RWPE2 (cell line): ENCODE data around the gene DGKA.

Experiments used
- ATAC-seq: fragments of 200-7000 bp; cut with Tn5 transposase; 3 replicates; pipeline ENCODE4 v1.9.1; 2021; ENCODE audit warnings: low read depth
- DNase-seq: peaks from one replicate; pipeline ENCODE4 v3.0.0-alpha.2; 2020; ENCODE audit warnings: low spot score
- H3K27ac ChIP-seq: fragments of 450-650 bp; 2 replicates; pipeline ENCODE4 v1.5.1; 2017; ENCODE audit warnings: mild to moderate bottlenecking; ENCODE audit not compliant: poor library complexity, severe bottlenecking
- H3K27me3 ChIP-seq: fragments of 250-450 bp; sonication (Bioruptor Pico); 2 replicates; pipeline ENCODE4 v1.5.1; 2021; ENCODE audit warnings: mild to moderate bottlenecking, moderate library complexity; ENCODE audit not compliant: insufficient read depth, poor library complexity, severe bottlenecking
- H3K36me3 ChIP-seq: fragments of 250-450 bp; sonication (Bioruptor Pico); 2 replicates; pipeline ENCODE4 v1.5.1; 2020; ENCODE audit warnings: low read depth, mild to moderate bottlenecking, moderate library complexity
- H3K4me1 ChIP-seq: fragments of 250-450 bp; sonication (Bioruptor Pico); 2 replicates; pipeline ENCODE4 v1.5.1; 2021; ENCODE audit warnings: mild to moderate bottlenecking, moderate library complexity; ENCODE audit not compliant: insufficient read depth, poor library complexity, severe bottlenecking
- H3K4me3 ChIP-seq: fragments of 250-450 bp; sonication (Bioruptor Pico); 2 replicates; pipeline ENCODE4 v1.5.1; 2021; ENCODE audit warnings: mild to moderate bottlenecking, moderate library complexity; ENCODE audit not compliant: severe bottlenecking
- H3K9me3 ChIP-seq: fragments of 250-450 bp; sonication (Bioruptor Pico); 2 replicates; pipeline ENCODE4 v1.5.1; 2021; ENCODE audit warnings: mild to moderate bottlenecking, moderate library complexity; ENCODE audit not compliant: severe bottlenecking
- TF ChIP-seq, protein P1 (sequence below): fragments of 450-650 bp; IDR thresholded peaks from one replicate; pipeline ENCODE4 v1.5.1; 2017; ENCODE audit warnings: mild to moderate bottlenecking, moderate library complexity; ENCODE audit not compliant: poor library complexity, severe bottlenecking

The DGKA gene

DNA sequence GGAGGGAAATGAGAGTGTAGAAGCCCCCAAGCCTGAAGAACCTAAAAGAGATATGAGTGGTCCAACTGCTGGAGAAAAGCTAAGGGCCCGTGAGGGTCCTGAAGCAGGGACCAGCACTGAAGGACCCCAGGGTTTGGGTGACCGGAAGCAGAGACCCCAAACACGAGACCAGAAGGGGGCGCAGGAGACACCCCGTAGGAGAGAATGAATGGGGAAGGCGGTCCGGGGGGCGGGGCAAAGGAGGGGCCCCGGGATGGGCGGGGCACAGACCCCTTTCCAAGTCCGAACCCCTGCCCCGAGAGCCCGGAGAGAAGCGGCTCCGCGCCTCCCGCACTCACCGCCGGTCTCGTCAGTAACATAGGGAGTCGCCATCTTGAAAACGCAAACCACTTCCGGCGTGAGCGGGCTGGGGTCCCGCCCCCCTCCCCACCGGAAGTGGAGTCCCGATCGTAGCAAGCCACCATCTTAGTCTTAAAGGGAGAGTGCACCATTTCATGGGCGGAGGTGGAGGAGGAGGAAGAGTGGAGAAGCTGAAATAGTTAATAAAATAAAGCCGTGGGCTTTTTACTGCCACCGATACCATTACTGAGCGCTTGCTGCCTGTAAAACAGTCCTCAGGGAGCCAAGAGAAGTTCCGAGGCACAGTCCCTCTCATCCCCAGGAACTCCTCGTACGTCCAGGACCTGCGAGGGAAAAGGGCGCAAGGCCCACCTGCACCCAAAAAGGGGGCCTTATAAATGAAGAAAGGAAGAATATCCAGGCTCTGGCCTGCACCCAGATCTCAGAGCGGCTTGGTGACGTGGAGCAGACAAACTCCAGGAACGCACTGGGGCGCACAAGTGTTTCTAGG is 4.0 kb upstream of the DGKA start:
- Histone ChIP-seq H3K4me1 (peaks cover 33% of the 10 kb centered on the region), H3K9me3 (no peaks in the 10 kb centered on the region), H3K27ac (peak overlapping the region; percentile 98), H3K4me3 (peak overlapping the region; percentile 58), H3K36me3 (peaks cover 39% of the 10 kb centered on the region), H3K27me3 (no peaks in the 10 kb centered on the region)
- DNase-seq (peak; percentile 93), ATAC-seq (peak; percentile 58)
- TF ChIP-seq, protein P1, sequence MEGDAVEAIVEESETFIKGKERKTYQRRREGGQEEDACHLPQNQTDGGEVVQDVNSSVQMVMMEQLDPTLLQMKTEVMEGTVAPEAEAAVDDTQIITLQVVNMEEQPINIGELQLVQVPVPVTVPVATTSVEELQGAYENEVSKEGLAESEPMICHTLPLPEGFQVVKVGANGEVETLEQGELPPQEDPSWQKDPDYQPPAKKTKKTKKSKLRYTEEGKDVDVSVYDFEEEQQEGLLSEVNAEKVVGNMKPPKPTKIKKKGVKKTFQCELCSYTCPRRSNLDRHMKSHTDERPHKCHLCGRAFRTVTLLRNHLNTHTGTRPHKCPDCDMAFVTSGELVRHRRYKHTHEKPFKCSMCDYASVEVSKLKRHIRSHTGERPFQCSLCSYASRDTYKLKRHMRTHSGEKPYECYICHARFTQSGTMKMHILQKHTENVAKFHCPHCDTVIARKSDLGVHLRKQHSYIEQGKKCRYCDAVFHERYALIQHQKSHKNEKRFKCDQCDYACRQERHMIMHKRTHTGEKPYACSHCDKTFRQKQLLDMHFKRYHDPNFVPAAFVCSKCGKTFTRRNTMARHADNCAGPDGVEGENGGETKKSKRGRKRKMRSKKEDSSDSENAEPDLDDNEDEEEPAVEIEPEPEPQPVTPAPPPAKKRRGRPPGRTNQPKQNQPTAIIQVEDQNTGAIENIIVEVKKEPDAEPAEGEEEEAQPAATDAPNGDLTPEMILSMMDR = peak; percentile 95

DNA sequence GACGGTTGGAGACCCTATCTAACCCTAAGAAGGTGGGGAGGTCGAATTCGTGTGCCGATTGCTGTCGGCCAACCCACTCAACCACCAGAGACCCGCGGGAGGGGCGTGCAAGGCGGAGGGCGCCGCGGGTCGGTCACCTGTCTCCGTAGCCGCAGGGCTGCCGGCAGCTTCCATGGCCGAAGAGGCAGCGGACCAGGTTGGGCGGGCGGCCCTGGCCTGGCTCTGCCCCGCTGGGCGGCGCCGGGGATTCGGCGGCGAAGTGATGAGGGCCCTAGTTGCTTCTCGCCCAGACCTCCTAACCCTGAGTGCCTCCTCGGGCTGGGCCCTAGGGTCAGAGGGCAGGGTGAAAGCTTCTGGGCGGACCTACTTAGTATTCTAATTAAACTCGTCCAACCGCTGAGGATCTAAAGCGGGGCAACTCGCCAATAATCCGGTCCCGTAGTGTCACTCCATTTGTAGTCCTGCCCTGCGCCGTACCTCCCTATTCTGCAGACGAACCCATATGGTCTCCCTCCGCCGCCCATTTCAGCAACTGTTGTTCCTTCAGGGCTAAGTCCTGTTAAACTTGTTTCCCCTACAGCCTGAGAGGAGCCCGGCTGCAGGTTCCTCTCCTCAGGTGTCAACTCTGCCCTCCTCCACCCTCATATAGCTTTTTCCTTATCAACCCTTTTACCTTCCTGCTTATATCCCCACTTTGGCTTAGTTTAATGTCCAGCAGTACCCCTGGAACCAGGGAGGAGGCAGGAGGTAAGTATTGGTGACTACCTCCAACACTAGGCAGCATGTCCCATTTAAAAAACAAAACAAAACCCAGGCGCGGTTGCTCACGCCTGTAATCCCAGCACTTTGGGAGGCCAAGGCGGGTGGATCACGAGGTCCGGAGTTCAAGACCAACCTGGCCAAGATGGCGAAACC is 3.1 kb upstream of the DGKA start, which contains the start of gene PYM1:
PYM1 (minus strand) TSS at position 307 of the 915 bp plus-strand sequence; CDS start at position 174, 133 bp downstream.
- peaks cover 37% of the 10 kb centered on the region for H3K4me1 ChIP-seq
- DNase-seq = peak; percentile 77

DNA sequence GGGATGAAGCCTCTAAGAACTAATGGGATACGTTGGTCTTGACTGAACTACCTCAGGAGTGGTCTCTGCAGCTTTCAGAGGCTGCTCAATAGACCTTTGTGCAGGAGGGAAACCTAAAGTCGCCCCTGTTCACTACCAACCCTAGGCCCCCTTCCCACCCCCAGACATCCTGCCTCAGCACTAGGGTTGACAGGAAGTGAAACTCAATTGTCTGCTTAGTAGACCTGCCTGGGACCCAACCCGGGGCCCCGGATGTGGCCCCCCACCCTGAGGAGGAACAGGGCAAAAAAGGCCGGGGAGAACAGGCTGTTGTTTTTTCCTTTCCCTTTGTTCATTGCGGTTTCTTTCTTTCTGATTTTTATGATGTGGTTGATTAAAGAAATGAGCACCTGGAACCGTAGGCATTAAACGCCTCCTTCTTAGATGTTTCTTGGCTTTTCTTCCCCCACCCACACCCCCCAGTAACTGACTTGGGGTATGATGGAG is 1.6 kb upstream of the DGKA start:
- H3K9me3 ChIP-seq = no peaks in the 10 kb centered on the region
- H3K4me3 ChIP-seq = no peak overlapping the region
- H3K27ac ChIP-seq = peak overlapping the region; percentile 98
- ATAC-seq (no peak), DNase-seq (no peak)
- TF ChIP-seq, protein P1 = no peak
- no peaks in the 10 kb centered on the region for H3K27me3 ChIP-seq
- peaks cover 48% of the 10 kb centered on the region for H3K4me1 ChIP-seq
- peaks cover 33% of the 10 kb centered on the region for H3K36me3 ChIP-seq

More for the DNA sequence above, 3.1 kb upstream of the DGKA start, which contains the start of gene PYM1:
- Histone ChIP-seq H3K27me3 (no peaks in the 10 kb centered on the region), H3K36me3 (peaks cover 35% of the 10 kb centered on the region), H3K9me3 (no peaks in the 10 kb centered on the region), H3K27ac (peak within 1 kb of the TSS; percentile 98), H3K4me3 (peak within 1 kb of the TSS; percentile 58)
- TF ChIP-seq, protein P1 = no peak
- peak; percentile 21 for ATAC-seq

DNA sequence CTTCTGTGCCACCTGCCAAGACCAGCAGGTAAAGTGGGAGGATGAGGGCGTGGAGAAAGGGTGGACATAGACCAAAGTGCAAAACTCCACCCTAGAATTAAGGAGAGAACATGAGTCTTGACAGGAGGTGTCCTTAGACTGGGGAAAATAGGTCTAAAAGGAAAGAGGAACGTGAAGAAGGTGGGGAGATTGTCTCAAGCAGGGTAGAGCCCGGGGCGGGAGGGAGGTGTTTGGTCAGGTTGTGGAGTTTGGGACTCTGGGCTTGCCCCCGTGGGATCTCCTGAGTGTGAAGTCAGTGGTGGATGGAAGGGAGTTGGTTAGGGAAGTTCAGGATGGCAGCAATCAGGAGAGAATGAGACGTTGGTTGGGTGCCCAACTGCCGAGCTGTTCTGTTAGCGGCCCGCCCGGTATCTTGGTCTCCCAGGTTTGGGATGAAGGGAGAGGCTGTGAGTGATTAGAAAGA is 386 bp downstream of the DGKA start:
- peak overlapping the region; percentile 98 for H3K27ac ChIP-seq
- DNase-seq = no peak

More for the DNA sequence above, 386 bp downstream of the DGKA start:
- H3K4me3 ChIP-seq = peak overlapping the region; percentile 61
- peaks cover 43% of the 10 kb centered on the region for H3K4me1 ChIP-seq
- TF ChIP-seq, protein P1 = no peak
- no peaks in the 10 kb centered on the region for H3K27me3 ChIP-seq
- peaks cover 30% of the 10 kb centered on the region for H3K36me3 ChIP-seq
- no peaks in the 10 kb centered on the region for H3K9me3 ChIP-seq
- ATAC-seq = no peak; the same call in 2 of the 3 replicates
